ENCODE data around the gene FGFR3.
"Not testable (repeated sequence)": the region's sequence is repeated elsewhere in the genome, so short reads cannot be mapped to it uniquely, and the experiment has no call there.

Gene FGFR3

DNA sequence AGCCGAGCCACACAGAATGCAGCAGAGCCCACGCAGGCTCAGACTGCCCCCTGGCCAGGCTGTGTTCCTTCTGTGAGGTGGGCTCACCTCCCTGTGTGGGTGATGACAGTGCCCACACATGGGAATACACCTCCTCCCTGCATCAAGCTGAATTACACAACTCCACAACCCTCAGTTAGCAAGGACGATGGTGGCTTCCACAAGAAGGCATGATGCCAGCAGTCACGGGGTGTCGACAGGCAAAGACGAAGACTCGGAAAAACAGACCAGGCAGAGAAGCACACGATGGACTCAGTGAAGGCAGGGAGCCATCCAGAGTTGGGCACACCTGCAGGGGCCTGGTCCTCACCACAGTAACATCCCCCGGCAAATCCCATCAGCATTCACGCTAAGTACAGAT, 50.8 kb downstream of the FGFR3 start:
- DNase-seq: no peak

DNA sequence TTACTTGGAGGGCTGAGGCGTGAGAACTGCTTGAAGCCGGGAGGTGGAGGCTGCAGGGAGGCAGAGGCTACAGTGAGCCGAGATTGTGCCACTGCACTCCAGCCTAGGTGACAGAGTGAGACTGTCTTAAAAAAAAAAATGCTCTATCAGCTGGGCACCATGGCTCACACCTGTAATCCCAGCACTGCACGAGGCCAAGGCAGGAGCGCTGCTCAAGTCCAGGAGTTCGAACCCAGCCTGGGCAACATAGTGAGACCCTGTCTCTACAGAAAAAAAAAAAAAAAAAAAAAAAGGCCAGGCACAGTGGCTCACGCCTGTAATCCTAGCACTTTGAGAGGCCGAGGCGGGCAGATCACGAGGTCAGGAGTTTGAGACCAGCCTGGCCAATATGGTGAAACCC, 51.5 kb downstream of the FGFR3 start:
- DNase-seq: not testable (repeated sequence)

DNA sequence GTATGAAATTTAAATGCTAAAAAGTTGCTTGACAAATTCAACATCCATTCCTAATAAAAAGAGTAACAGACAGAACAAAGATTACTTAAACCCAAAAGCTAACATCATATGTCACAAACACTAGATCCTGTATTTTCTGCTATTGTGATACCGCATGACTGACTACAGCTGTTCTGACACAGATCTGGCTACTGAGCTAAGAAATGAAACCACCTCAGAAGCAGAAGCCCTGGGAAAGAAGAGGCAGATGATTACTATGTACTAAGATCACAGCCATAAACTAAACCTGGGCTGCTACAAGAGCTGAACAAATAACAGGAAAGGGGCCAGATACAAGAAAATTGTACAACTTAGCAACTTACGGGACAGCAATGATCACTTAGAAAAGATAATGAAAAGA, 53.5 kb downstream of the FGFR3 start:
- no peak for DNase-seq

DNA sequence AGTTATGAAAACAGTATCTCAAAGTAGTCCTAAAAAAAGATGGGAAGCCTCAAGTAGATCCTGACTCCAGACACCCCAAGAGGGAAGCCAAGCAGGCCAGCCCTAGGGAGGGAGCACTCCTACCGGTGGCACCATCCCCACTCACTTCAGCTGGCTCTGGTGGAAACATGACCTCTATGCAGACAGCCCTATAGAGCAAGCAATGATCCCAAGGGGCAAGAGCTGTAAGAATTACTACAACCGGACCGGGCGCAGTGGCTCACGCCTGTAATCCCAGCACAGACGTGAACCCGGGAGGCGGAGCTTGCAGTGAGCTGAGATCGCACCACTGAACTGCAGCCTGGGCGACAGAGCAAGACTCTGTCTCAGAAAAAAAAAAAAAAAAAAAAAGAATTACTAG, 57.2 kb downstream of the FGFR3 start:
- DNase-seq: no peak

DNA sequence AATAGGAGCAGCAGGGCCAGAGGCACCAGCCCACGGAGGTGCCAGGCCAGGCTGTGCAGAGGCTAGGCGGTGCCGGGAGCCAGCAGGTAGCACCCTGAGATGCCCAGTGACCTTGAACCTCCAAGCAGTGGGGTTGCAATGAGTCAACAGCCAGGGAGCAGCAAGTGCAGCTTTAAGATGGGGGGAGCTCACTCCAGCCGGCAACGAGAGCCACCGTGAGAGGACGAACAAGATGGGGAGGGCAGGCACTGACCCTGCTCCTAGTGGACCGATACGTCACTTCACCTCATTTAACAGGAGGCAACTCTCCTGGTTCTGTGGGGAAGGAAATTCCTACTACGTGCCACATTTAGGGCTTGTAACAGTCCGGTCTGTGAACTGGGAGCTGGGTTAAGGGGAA, 58.1 kb downstream of the FGFR3 start:
- DNase-seq: no peak

DNA sequence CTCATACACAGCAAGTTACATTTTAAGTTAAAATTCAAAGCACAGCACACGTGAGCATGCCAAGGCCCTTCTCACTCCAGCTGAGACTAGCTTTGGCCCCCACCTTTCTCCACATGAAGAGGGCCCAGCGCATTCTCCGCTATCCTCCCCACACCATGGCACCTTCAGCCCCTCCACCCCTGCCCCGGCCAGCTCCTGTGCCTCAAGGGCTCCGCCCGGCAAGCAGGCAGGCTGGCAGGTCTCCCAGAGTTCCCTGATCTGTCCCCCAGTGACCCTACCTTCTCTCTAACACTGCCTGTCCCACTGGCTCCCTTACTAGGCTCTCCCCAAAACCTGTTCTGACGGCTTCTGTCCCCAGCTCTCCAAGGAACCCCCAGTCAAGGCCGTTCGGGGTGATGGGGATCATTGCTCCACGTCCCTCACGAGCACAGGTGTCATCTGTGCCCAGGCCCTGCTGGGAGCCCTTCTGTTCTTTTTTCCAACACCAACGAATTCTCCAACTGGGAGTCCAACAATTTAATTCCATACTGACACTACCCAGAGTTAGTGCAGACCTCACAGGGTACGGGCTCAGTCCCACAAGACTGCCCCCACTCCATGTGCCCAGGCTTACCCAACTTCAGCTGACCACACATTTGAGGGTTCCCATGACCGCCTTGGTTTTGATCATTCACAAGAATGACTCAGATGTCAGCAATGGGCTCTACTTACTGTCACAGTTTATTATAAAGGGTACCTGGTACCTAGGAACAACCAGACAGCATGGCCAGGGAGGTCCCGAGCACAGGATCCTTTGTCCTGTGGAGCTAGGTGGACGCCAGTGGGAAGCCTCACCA, 58.7 kb downstream of the FGFR3 start:
- DNase-seq: no peak

DNA sequence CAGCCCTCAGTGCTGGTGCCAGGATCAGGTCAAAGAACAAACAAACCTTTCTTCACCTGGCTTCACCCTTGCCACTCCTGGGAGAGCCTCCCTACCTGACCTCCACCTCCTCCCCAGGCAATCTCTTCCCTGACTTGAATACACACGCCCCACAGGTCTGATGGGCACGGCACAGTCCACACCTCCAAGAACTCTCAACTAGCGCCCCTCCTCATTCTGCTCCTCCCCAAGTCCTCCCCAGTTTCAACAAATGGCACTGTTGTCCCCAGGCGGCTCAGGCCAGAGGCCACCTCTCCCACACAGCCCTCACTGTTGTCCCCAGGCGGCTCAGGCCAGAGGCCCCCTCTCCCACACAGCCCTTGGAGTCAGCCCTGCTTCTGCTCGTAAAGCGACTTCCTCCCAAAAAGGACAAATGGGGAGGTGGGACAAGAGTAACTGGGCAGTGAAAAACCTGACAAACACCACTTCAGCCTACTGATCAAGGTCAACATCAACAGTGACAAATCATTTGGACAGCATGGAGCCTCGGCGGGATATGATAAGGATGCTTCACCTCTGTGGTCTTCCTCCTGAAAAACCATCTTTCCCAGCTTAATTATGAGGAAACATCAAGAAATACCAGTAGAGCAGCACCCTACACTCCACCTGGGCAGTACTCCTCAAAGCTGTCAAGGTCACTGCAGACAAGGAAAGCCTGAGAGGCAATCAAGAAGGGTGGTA, 60.0 kb downstream of the FGFR3 start:
- no peak for DNase-seq

DNA sequence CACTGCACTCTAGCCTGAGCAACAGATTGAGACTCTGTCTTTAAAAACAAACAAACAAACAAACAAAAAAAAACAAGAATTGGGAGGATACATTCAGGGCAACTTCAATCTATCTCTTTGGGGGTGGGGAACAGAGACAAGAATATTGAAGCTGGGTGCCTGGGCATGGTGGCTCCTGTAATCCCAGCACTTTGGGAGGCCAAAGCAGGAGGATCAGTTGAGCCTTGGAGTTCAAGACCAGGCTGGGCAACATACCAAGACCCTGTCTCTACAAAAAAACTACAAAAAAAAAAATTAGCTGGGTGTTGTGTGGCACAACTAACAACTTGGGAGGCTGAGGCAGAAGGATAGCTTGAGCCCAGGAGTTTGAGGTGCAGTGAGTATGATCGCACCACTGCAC, 61.7 kb downstream of the FGFR3 start:
- DNase-seq: no peak

DNA sequence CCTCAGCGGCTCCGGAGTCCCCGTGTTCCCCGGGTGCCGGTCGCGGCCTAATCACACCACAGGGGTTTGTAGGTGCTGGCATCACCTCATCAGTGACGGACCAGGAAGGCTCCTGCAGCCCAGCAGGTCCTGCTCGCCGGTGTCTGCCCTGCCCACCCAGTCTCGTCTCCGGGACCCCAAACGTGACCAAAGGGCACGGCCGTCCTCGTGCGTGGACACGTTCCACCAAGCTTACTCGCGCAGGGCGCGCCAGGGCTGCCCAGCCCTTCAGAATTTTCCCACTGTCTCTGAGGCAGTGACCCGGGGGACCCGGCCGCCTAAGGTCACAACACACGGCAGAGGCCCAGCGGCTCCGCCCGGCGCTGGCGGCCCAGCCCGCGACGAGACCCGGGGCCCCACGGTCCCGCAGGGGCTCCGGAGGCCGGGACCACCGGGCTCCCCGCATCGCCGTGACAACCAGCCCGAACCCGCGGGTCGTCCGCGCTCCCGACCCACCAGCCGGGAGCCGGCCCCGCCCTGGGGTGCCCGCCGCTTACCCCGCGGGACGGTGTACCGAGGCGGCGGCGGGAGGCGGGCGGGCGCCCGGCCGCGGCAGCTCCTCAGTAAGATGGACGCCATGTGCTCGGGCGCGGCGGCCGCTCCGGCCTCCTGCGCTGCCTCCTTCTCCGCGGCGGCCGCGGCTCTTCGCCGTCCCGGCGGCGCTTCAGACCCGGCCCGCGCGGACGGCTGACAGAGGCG, 62.4 kb downstream of the FGFR3 start:
- DNase-seq: no peak

DNA sequence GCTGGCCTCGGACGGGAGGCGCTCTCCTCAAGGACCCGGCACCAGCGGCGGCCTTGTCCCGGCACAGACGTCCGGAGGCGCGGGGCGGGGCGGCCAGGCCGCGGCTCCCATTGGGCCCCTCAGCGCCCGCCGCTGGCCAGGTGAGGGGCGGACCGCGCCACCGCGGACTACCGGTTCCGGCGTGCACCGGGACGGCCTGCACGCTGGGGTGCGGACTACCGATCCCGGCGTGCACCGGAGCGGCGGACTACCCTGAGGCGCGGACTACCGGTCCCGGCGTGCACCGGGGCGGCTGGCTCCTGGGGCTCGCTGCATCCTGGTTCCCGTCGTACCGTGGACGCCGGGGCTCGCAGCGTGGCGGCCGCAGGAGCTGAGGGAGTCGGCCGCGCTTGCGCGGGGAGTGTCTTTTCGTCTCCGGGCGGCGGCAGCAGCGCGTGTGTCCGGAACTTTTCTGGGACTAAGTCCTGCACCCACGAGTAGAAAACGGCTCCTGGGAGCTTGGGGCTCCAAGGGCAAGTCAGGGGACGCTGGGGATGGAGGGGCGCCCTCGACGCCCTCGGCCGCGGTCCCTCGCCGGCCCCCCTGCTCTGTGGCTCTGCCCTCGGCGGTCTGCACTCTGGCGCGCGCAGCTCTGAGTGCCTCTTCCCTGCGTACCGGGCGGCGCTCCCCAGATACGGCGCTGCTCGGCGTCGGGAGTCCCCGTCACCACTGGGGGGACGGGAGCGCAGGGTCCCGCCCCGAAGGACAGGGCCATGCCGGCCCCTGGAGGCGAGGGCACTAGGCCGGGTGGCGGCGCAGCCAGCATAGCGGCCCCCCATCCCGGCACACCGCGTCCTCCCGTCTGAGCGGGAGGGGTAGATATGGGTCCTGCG, 63.2 kb downstream of the FGFR3 start, which contains the start of gene LETM1:
Gene LETM1, minus strand, starts transcription at position 86 of the 872 bp plus-strand sequence. CDS start 206 bp downstream, outside the sequence.
- peak; percentile 88 to 95 for DNase-seq

DNA sequence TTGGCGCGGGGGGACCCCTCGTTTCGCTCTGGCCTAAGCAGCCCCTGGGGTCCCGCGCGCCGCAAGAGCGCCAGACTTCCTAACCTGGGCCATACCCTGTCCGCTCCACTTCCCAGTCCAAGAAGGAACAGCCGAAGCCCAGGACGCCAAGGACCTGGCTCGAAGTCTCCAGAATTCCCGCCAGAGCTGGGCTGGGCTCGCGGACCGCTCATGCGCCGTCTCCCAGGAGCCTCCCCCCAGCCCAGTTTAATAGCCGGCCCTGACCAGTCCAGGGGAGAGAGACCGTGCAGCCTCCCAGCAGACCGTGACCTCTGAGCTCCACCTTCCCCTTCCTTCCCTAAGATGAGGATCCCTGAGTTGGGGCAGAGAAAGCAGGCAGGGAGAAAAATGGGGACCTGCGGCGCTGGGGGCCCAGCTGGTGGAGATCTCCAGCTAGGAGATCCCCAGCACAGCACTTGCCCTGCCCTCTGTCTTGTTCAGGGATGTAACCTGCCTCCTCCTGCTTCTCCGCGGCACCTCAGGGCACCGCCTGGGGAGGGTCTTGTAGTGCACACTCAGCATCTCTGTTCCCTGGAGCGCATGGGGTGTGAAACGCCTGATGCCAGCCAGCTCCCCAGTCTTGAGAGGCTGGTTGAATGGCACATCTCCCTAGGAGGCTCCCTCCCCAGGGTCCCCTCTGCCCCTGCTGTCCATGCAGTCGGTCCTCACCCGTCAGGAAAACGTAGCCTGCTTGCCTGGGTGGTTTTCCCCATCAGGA, 64.0 kb downstream of the FGFR3 start:
- no peak for DNase-seq

DNA sequence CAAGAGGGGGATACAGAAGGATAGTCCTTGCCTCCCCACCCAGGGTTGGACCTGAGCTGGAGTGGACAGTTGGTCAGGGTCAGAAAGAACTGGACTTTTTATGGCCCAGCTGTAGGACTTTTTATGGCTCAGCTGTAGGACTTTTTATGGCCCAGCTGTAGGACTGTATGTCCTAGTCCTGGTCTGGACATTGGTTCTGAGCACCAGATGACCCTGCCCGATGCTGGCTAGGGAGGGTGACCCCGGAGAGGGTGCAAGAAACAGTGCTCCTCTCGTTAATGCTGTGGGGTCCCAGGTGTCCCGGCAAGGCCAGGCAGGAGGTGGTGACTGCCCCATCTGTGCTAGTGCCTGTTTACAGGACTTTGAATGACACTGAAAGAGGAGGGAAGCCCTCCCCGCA, 64.8 kb downstream of the FGFR3 start:
- no peak for DNase-seq

All from NCI-H187 (cell line).